ENCODE results near the gene RBMS1.
"Not testable (repeated sequence)": the region's sequence is repeated elsewhere in the genome, so short reads cannot be mapped to it uniquely, and the experiment has no call there.

RBMS1 gene

GRCh38 chr2:160377204-160377995 is 116.2 kb downstream of the RBMS1 start:
- DNase-seq, result no peak

DNA sequence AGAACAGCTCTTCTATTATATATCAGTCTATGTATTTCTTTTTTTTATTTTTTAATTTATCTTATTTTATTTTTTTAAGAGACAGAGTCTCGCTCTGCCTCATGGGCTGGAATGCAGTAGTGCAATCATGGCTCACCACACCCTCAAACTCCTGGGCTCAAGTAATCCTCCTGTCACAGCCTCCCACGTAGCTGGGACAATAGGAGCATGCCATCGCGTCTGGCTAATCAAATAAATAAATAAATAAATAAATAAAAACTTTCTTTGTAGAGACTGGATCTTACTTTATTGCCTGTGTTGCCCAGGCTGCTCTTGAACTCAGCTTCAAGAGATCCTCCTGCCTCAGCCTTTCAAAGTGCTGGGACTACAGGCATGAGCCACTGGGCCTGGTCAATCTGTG is 117.0 kb downstream of the RBMS1 start:
- no peak for DNase-seq

- DNase-seq, result no peak
Measured at GRCh38 chr2:160375802-160376469, 117.7 kb downstream of the RBMS1 start.

GRCh38 chr2:160375037-160375436 is 118.6 kb downstream of the RBMS1 start:
- no peak for DNase-seq

- DNase-seq, result no peak
Measured at GRCh38 chr2:160373666-160374065, 119.9 kb downstream of the RBMS1 start.

GRCh38 chr2:160373263-160373662 is 120.3 kb downstream of the RBMS1 start:
- no peak for DNase-seq

GRCh38 chr2:160372585-160372984 is 121.0 kb downstream of the RBMS1 start:
- DNase-seq, result no peak

DNA sequence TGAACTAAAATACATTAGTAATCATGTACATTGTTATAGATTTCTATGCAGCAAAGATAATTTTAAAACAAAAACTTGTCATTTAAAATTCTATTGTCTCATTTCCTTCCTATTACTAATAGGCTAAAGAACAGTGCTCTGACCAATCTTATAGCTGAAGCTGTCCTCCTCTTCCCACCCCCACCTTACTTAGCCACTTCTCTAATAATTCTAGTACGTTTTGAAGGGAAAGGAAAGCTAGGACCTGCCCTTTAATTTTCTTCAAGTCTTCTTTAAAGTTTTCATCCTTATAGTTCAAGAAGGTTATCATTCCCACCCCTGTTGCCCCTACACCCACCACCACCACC is 121.6 kb downstream of the RBMS1 start:
- DNase-seq, result no peak

DNA sequence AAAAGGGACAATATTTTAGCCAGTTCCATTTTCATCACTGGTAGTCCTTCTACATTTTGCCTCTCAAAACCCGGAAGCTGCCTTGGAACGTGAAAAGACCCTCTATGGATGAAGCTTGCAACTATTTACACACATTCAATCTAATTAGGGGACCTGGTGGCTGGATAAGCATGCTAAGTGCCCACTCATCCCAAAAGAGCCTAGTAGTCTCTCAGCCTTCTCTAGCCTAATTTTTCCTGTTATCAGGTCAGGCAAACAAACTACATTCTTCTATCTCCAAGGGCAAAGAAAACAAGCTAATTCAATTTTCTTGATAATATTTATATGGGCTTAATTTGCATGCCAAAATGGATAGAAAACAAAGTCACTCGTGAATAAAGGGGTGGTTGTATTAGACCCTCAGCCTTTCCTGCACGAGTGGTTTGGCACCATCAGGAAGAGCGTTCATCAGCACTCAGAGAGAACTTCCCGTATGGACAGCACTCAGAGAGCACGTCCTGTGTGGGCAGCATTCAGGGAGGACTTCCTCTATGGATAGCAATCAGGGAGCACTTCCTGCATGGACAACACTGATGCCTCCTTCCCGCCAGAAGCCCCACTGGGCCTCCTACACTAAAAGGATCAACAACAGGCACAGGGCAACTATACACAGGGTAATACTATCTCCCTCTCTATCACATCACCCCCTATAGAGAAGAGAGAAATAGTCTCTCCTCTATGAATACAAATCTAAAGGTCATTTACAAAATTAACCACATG is 122.2 kb downstream of the RBMS1 start:
- no peak for DNase-seq

GRCh38 chr2:160368988-160369930 is 124.3 kb downstream of the RBMS1 start:
- DNase-seq, result no peak

DNA sequence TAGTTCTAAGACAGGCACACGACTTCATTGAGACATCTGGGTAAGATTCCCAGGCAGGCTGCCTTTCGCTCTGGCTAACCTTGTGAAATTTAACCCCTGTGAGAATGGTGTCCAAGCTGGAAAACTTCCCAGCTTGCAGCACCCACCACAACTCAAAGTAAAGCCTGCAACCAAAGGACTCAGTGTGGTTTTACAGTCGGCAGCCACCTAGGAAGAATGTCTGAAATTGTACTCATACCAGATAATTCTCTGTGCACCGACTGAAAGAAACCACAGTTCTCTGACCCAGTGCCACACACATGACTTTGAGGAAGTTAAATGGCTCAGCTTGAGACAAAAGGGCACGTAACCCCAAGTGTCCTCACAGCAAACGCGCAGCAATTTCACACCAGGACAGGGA is 125.7 kb downstream of the RBMS1 start:
- DNase-seq, result no peak

- DNase-seq, result not testable (repeated sequence)
Measured at GRCh38 chr2:160367139-160367538, 126.5 kb downstream of the RBMS1 start.

DNA sequence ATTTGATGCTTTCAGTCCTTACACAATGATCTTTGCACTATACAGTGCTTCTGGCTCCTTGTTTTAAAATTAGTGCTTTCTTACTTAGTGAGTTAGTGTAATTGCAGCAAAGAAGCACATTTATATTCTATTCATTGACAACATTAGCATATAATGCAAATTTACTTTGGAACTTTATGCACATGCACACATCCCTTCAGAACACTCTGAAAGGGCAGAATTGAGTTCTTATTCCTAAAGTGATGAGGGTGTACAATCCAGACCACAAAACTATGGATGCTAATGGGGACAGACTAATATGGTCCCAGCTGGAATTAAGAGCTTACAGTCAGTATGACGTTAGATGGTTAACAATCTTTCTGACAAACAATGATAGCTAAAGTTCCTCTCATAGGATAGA is 127.1 kb downstream of the RBMS1 start:
- no peak for DNase-seq

DNA sequence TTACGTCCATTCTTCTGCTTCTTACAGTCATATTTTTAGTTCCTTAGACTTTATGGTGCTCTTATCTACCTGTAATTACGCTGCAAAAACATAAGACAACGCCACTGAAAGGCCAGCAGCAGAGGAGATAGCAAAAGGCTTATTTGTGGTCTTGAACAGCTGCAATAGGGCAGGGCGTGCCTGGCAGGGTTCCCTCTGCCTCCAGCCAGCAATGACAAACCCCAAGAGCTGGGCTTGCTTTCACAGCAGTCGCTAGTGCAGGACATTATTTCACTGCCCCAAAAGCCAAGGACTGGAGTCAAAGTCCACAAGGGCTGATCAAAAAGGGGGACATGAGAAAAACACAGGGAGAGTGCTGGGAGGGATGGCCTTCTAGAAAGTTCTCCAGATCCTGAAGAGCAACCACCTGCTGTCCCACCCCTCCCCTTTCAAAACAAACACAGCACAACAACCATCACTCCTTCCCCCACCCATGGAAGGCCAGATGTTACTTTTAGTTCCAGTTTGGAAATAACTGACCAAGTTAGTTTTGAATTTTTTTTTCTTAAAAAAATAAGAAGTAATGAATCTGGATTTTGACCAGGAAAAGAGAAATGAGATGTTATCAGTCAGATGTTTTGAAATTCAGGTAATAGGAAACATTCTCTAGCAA is 127.8 kb downstream of the RBMS1 start:
- no peak for DNase-seq

DNA sequence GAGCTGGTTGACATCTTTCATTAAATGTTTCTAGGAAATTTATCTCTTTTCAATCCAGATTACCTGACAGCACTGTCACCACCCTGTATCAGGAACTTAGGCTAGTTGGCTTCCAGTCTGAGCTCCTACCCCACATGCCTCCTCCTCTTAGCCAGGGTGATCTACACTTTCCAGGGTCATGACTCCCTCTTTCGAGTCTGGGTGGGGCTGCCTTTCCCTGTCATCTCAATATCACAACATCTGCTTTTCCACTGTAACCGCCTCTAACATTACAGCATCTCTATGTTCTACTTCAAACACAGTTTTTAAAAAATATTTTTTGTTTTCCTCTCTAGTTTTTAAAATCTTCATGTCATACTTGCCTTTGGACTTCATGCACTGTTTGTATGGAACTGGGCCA is 129.2 kb downstream of the RBMS1 start:
- no peak for DNase-seq

DNA sequence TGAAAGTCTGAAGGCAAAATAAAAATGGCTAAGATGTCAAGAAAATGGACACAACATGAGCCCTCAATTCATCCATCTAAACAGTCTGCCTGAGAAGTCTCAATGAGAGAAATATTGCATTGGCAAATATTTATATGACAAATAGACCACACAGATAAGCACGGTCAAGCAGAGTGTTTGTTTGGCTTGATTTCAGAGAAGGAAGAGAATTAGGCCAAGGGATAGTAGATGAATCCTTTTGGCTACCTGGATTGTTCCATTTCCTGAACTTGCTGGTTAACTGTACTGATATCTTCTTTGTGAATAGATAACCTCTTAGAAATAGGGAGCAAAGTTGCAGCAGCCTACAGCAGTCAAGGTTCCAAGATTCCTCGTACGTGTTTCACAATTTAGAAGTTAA is 129.6 kb downstream of the RBMS1 start:
- no peak for DNase-seq

DNA sequence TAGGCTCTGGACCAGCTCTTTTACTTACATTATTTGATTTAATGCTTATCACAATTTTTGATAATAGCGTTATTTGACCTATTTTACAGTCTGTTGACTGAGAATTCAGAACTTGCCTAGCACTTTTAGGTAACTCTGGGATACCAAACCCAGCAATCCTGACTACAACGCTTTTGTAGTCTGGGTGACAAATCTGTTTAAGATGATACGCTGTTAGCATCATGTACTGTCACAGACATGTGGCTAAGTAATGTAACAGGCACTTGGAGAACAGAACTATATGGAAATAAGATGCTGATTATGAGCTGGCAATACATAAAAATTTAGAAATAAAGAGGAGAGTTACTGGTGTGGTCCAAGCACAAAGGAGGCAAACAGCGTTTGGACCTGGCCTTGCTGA is 130.6 kb downstream of the RBMS1 start:
- no peak for DNase-seq

DNA sequence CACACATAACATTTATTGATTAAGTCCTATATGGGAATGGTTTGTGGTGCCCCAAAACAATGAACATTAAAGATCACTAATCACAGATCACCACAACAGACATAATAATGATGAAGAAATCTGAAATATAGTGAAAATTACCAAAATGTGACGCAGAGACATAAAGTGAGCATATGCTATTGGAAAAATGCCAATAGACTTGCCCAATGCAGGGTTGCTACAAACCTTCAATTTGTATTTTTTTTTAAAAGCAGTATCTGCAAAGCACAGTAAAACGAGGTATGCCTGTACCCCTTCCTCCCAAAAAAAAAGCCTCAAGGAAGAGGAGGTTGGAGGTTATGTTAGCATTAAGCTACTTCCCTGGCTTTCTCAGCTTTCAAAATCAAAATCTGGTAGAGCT is 131.1 kb downstream of the RBMS1 start:
- no peak for DNase-seq

GRCh38 chr2:160362018-160362417 is 131.6 kb downstream of the RBMS1 start:
- DNase-seq, result no peak

DNA sequence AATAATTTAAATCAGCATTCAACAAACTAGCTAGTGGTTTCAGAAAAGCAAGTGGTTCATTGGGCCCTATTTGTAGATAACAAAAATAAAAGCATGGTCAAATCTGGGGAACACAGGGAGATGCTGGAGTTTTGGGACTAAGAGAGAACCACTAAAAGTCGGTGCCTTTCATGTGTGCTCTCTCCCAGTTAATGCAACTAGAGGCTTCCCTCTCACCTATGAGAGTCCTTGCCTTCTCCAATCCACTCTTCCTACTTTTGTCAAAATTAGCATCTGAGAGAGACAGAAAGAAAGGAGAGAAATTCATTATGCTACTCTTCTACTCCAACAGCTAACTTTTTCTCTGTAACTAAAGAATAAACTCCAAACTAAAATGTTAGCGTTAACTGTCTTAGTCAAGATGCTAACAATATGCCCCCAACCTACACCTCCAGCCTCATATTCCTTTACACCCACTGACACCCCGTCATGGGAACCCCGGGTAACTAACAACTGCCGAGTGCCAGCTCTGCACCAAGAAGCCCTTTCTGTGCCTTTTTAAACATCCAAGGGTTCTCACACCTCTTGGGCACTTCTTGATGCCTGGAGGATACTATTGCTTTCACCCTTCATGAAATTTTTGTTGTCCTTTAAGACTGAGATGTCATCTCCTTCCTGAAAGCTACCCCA is 133.4 kb downstream of the RBMS1 start:
- no peak for DNase-seq

- no peak for DNase-seq
Measured at GRCh38 chr2:160358046-160358445, 135.6 kb downstream of the RBMS1 start.

DNA sequence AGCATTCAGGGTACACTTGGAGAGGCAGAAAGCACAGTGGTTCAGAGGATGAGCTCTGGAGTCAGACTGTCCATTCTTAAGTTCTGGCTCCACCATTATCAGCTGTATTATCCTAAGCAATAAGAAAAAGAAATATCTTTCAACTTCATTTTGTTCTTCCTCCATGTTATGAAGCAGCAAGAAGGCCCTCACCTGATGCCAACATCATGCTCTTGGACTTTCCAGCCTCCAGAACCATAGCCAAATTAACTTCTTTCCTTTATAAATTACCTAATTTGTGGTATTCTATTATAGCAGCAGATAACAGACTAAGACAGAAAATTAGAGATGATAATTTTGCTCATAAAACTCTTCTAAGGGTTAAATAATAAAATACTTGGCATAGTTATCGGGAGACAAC is 137.1 kb downstream of the RBMS1 start:
- no peak for DNase-seq
